GM18498 (cell line): ENCODE measurements around the gene LNP1.
"Not testable (repeated sequence)": the region's sequence is repeated elsewhere in the genome, so short reads cannot be mapped to it uniquely, and the experiment has no call there.

ENCODE experiments used
- ATAC-seq: cut with Tn5 transposase; IDR thresholded peaks from one replicate; pipeline ENCODE4 v1.9.1; 2021; ENCODE audit warnings: mild to moderate bottlenecking, moderate library complexity; ENCODE audit not compliant: unreplicated experiment

Gene LNP1, protein sequence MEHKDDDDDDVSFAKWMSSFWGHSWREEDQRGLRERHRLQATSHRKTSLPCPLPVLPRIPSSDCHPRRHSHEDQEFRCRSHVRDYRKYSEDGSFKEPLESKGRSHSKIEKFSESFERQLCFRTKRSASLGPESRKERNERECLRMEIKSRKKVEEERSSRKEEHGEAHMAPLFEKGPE

DNA sequence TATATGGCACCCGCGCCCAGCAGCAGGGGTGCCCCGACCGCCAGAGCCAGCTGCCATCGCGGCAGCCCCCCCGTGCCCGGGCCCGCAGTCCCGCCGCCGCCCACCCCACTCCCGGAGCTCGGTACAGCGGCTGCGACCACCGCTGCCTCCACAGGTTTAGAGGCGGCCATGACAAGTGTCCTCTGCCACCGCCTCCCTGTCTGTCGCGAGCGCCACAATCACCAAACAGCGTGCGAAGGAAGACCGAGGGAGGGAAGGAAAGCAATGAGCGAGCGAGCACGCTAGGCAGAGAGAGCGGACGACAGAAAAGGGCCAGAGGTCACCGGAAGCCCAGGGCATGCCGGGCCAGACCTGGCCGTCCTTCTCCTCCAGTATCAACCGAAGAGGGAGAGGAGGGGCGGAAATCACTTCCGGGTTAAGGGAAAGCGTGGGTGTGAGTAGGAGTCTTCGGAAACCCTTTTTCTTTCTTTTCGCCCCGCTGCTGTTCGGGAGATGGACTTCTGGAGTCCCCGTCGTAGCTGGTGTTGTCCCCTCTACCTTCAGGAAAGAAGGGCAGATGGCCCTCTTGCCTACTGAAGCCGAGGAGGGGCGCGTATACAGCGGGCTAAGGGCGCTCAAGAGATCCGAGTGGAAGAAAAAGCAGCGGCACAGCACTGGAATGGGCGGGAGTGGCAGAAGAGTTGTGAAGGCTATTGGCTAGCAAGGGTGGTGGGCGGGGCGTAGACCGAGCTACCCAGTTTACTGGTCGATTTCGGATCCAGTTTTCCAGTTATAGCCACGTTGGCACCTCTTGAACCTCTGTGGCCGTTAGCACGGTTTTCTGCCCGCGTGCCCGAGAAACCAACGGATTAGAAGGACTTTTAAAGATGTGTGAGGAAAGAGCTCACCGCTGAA lies at the start of gene LNP1, which contains the start of gene TOMM70:
Gene LNP1 (plus strand): TSS at position 760 of the 894 bp plus-strand sequence. CDS start 28,191 bp downstream, outside the sequence.
Gene TOMM70 (minus strand): TSS at position 310 of the 894 bp plus-strand sequence. CDS start 140 bp downstream, at position 170.
- peak; percentile 88 for ATAC-seq

DNA sequence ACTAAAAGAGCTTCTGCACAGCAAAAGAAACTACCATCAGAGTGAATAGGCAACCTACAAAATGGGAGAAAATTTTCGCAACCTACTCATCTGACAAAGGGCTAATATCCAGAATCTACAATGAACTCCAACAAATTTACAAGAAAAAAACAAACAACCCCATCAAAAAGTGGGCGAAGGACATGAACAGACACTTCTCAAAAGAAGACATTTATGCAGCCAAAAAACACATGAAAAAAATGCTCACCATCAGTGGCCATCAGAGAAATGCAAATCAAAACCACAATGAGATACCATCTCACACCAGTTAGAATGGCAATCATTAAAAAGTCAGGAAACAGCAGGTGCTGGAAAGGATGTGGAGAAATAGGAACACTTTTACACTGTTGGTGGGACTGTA lies 49.6 kb upstream of the LNP1 start:
- ATAC-seq, result not testable (repeated sequence)

DNA sequence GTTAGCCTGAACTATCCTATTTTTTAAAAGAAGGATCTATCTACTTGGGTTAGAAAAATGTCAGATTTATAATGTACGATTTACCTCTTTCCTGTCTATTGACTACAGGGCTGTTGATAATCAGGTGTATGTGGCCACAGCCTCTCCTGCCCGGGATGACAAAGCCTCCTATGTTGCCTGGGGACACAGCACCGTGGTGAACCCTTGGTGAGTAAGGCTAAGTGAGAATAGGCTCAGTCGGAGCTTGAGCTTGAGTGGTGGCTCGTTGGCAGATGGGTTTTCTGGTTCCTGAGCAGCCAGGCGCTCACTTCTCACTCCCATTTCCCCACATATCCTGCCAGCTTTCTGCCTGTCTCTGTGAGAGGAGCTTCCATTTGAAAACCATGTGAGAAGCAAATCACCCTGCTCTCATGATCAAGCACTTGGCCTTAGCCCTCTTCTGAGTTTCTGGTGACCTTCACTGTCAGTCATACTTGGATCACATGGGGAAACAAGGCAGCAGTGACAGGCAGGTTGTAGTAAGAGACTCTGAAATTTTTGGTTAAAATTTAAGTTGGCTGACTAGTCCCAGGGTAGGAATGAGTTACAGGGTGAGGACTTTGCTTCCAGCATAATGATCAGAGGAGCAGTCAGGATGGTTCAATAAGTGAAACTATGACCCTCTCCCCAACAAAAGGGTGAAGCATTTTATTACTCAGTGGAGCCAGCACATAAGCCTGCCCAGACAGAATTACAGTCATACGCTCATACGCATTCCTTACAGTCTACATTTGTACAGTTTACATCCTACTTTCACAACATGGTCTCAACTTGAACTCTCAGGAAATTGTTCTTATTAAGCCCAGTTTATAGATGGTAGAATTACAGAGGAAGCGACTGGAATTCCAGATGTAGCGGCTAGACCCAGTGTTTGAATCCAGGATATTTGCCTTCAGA lies 48.8 kb upstream of the LNP1 start:
- ATAC-seq, result no peak

DNA sequence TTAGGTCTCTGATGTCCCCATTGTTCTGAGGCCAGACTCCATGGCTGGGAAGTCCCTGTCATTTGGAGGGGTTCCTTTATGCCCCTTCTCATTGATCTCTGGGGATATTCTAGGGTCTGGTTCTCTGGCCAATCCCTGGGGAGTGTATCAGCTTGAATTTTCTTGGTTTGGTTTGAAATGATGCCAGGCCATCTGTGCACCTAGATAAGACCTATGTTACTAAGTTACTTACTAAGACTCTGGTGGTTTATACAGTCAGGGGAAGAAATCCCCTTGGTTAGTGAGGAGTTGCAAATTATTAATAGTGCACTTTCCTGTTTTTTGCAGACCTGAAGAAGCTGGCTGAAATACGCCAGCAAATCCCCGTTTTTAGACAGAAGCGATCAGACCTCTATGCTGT lies 46.5 kb upstream of the LNP1 start:
- ATAC-seq, result no peak

DNA sequence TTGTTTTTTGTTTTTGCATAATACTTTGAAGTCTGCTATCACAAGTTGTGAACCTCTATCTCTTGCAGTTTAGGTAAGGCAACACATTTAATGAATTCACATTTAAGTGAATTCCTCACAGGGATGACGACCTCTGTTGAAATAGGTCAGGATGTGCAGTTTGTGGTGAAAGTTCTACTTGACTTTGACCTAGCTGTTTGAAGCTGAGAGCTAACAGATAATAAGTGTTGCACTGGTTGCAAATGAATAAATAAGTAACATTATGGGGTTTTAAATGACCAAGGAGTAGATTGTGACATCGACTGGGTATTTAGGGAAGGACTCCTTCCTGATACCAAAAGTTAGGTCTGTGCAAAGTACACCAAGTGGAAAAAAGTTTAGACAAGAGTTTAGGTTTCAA lies 42.9 kb upstream of the LNP1 start:
- ATAC-seq, result no peak

DNA sequence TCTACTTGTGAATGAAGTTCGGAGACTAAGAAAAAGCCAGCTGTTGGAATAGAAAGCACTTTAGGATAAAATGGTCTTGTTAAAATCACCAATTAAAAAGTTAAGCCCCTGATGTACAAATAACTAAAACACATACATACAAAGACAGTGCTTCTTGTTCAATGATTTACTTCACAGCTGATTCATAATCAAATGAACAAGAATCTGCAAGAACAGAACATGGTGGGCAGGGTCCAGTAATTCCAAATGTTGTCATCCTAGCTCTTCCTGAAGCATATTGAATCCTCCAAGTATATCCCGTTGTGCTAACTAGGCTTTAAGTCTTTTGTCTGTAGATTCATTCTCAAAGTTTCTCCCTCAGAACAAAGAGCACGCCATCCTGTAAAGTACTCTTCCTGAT lies 42.3 kb upstream of the LNP1 start:
- ATAC-seq, result no peak

DNA sequence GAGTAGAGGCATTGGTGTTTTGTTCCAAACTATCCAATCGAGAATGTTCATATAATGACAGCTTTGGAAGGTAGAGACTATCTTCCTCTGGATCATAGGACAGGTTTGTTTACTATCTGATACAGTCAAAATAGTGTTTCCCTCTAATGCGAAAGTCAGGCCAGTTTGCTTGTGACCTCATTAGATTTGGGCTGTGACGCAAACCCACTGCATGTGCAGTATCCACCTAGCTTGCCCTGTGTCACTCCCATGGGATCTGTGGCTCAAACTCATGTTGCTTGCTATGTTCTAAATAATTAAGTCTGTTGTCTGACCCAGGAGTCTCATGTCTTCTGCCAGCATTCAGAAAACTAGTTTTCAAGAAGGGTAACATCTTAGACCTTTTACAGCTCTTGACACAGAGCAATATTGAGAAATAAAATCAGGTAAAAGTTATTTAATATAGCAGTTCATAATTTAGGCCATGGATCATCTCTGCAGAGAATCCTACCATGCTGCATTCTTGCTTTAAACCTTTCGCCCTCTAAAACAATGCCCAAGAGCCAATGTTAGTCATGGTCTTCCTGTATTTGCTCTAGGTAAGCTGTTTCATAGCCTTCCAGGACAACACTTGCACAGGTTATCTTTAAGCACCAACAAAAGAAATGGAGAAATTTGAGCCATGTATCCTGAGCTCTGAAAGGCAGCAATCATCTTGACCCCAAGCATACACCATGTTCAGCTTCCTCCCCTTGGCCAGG lies 40.4 kb upstream of the LNP1 start:
- ATAC-seq, result no peak

DNA sequence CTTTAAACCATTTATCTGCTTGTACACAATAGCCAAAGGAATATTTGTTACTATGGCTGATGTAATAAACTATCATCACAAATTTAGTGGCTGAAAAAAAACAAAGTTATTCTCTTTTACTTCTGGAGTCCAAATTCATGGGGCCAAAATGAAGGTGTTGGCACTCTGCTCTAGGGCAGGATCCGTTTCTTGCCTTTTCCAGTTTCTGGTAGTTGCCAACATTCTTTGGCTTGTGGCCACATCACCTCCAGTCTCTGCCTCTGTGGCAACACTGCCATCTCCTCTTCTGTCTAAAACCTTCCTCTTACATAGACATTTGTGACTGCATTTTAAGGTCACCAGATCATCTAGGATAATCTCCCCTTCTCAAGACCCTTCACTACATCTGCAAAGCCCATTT lies 39.4 kb upstream of the LNP1 start:
- ATAC-seq, result no peak

DNA sequence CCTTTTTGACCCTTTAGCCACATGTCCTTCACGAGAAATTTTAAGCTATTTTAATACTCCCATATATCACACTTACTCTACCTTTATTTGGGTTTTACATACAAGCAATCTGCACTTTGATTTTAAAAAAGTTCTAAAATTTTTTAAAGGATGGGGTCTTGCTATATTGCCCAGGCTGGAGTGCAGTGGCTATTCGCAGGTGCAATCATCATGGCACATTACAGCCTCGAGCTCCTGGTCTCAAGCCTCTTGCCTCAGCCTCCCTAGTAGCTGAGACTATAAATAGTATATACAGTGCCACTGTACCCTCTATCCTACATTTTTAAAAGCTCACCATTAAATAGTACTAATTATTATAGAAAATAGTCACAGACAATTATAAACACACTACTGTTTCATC lies 36.9 kb upstream of the LNP1 start:
- ATAC-seq, result no peak

DNA sequence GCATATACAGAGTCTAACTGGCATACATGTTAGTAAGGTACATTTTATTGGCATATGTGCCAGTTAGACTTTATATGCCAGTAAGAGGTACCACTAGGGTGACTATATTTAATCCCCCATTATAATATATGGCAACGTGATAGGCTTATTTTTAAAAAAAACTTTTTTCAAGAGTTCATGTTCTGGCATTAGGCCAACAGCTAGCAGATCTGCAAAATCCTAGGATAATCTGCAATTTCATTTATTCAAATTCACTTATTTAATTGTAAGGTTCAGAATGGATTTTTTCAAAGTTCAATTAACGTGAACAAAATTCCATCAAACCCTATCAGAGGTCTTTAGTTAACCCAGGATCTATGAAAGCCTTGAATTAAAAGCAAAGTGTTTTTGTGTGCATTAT lies 34.9 kb upstream of the LNP1 start:
- ATAC-seq, result no peak

DNA sequence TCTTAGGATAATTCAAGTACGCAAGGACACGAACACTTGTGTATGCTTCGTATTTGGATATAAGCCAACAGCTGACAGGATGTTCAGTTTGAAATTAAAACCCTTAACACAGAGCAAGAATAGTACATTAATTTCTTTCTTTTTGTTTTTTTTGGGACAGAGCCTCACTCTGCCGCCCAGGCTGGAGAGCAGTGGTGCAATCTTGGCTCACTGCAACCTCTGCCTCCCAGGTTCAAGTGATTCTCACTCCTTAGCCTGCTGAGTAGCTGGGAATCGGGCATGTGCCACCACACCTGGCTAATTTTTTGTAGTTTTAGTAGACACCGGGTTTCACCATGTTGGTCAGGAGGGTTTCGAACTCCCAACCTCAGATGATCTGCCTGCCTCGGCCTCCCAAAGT lies 32.9 kb upstream of the LNP1 start:
- no peak for ATAC-seq

DNA sequence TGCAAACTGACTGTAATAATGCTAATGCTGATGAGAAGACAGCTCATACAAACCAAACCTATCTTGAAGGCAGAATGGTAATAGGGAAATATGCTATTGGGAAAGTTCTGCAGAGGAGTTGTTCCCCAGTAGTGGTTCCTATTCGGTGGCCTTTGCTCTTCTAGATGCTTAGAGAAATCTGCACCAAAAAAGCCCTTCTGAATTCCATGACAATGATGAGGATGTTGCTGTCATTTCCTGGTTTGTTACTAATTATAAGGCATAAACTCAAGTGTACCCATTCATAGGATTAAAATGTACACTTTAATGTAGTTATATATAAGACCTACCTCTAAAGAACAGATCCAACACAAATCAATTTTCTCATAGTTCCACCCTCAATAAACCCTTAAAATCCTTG lies 30.6 kb upstream of the LNP1 start:
- no peak for ATAC-seq

DNA sequence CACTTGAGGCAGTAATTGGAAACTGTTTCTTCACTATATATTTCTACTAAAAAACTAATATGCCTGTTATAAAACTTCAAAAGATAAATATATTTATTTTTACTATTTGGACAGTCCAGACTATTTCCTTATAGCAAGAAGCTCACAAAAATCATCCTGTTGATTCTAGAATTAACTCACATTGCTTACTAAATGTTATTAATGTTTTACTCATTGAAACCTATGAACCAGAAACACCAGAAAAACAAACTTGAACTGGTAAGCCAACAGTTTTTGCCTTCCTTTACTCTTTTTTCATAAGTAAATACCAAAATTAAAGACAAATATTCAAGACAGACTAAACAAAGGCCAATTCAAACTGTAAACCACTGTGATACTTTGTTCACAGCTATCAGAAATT lies 26.8 kb upstream of the LNP1 start:
- ATAC-seq, result no peak

DNA sequence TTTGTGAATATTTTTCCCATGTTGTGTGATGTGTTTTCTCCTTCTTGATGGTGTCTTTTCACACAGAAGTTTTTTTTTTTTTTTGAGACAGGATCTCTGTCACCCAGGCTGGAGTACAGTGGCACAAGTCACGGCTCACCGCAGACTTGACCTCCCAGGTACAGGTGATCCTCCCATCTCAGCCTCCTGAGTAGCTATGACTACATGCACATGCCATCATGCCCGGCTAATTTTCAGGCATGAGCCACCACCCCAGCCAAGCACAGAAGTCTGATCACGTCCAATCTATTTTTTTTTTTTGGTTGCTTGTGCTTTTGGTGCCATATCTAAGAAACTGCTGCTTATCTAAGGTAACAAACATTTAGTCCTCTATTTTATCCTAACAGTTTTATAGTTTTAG lies 25.0 kb upstream of the LNP1 start:
- no peak for ATAC-seq

DNA sequence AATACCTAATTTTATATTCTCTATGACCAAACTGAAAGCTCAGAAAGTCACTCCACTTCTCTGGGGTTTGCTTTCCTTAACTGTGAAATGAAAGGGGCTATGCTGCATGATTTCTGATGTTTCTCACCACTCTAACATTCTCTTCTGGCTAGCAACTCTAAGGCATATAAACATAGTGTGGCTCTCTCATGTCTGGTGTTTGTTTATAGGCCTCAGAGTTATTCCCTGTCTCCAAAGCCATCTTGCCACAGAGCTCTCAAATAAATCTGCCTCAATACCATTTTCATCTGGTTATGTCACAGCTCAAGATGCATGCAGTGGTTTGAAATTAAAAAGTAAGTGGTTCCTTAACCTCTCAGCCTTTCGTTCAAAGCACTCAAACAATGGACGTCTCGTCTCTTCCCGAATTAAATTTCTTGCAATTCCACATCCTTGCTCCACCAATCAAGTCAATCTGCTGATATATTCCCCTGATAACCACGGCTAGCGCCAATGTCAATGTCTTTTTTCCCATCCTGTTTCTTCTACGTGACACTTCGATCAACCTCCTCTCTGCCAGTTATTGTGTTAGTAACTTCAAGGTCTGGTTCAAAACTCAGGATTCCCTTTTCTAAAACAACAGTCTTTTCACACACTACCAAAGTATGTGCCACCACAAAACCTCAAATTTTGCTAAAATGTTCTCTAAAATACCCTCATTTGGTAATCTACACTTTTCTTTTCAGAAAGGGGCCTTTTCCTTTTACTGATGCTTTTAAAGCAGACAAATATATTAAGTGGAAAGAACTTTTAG lies 16.4 kb upstream of the LNP1 start:
- no peak for ATAC-seq

DNA sequence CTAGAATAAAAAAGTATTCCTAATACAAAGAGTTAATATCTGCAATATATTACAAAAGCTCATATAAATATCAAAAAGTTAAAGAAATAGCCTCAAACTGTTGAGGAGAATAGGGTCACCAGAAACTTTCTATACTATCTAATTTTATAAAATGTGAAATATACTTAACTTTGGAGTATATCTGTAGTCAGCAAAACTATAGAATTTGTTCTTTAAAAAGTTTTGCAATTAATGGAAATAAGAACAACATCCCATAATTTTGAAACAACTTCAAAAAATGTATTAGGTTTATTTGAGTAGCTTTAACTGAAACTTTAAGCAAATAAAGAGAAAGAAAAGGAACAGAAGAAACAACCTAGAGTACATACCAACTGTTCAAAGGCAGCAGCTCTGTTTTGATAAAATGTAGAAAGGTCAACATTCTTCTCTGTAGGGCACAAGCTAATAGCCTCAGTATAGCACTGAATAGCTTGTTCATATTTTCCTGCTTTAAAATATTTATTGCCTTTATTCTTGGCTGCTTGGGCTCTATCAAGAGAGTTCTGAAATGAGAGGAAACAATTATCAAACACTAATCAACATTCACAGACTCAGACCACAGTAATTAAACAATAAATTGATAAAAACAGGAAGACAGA lies 14.8 kb upstream of the LNP1 start:
- ATAC-seq, result no peak

DNA sequence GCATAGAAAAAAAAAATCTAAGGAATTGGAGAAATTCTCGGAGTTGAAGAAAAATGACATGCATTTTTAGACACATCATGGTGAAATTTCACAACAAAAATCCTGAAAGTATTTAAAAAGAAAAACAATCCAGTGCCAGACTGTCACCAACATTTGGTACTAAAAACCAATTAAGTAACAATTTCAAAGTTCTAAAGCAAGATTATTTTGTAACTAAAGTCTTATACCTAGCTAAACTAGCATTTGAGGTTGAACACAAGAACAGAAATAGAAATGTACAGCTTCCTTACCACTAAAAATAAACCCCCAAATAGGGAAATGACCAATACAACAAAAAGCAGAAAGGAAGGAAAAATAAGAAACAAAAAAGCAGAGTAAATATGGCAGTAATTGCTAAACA lies 12.3 kb upstream of the LNP1 start:
- ATAC-seq, result no peak

DNA sequence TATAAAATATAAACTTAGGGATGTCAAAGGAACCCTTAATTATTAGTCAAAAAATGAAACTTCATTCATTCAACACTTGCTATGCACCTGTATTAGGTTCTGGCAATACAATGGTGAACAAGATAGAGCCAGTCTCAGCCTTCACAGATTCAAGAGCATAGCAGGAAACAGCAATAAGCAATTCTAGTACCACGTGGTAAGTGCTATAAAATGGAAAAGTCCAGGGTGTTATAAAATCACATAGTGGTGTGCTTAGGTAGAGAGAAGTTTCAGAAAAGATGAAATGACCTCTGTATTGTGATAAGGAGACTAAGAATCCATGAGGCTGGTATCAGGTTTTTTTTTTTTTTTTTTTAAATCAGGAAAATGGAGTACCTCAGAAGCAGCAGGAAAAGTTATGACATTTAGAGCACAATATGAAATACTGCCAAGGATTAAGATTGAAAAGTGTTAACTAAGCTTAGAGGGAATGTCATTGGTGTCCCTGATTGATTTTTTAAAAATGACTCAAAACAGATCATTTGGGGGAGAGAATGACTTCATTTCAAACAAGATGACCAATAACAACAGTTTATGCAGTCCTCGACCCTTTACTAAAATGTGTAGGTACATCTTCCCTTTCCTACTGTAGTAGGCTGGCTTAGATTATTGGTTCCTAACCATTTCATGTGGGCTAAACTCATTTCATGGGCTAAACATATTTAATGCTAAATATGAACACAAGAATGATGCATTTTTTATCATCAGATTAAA lies 5.5 kb upstream of the LNP1 start:
- no peak for ATAC-seq

DNA sequence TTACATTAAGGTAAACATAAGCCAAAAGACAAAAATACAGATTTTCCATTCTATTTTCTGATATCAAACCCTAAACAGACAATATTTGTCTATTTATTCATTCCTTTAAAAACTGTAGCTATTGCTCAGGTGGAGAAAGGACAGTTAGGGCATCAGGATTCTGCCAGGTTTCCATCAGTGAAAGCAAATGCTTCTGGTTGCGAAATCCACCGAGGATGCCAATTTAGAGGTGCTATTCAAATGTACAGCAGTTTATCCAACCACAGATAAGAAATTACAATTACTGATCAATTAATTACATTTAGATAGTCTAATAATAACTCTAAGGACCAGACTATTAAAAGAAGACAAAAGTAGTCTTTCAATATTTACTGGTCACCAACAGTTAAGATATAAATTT lies 4.4 kb upstream of the LNP1 start:
- no peak for ATAC-seq
